Embryonic facial prominence (tissue), 1 donor: ENCODE data around the gene CACNB4.
"Not testable (repeated sequence)": the region's sequence is repeated elsewhere in the genome, so short reads cannot be mapped to it uniquely, and the experiment has no call there.

Experiments used
- DNase-seq: peaks from one replicate; pipeline ENCODE4 v3.0.0-alpha.2; 2016; ENCODE audit errors: extremely low spot score

Gene CACNB4

DNA sequence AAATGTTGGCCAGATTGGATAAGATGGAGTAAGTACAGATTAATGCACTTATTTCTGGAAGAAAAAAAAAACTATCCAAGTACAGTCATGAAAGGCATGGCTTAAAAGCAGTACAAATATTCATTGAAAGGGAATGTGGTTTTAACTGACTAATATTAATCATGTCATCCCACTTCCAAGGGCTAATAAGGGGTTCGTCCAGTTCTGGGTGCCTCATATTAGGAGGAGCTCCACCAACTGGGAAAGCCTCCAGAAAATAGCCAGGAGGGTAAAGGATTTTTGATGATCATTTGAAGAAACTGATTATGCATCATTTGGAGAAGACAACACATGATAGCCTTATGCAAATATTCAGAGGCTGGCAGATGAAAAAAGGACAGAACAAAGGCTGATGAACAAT, 155.4 kb downstream of the CACNB4 start:
- DNase-seq: no peak

DNA sequence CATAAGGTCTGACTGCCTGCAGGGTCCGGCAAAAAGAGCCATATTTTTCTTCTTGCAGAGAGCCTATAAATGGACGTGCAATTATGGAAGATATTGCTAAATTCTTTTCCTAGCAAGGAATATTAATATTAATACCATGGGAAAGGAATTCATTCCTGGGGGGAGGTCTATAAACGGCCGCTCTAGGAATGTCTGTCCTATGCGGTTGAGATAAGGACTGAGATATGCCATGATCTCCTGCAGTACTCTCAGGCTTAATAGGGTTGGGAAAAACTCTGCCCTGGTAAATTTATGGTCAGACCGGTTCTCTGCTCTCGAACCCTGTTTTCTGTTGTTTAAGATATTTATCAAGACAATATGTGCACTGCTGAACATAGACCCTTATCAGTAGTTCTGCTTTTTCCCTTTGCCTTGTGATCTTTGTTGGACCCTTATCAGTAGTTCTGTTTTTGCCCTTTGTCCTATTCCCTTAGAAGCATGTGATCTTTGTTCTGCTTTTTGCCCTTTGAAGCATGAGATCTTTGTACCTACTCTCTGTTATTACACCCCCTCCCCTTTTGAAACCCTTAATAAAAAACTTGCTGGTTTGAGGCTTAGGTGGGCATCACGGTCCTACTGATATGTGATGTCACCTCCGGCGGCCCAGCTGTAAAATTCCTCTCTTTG, 156.2 kb downstream of the CACNB4 start:
- not testable (repeated sequence) for DNase-seq

DNA sequence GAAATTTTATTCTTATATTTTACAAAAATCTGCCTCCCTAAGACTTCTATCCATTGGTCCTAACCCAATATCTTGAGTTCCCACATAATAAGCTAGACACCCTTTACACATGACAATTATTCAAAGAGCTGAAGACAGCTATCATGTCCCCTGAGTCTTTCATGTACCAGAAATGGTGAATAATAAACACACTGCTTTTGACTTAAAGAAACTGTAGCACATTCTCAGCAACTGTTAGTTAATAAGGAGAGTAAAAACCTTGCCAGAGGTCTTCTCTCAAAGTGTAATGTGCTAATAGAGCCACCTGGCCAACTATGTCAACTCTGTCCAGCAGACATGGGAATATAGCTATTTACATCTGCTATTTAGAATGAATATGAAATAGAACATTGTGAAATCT, 160.9 kb downstream of the CACNB4 start:
- no peak for DNase-seq

DNA sequence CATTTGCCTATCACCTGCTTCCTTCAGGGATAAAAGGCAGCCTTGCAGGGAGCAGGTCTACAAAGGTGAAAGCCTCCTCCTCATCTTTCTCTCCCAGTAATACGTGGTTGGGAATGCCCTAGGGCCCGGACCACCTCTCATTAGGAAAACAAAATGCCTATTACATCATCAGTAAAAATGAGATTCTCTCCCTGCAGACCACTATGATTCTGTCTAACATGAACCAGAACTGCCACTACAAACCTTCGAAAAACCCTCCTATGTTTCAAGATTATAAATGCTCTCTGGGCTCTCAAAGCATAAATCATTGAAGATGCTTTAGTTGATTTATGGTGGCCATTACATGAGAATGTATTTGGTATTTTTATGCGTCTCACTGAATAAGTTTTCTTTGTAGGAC, 162.2 kb downstream of the CACNB4 start:
- no peak for DNase-seq

DNA sequence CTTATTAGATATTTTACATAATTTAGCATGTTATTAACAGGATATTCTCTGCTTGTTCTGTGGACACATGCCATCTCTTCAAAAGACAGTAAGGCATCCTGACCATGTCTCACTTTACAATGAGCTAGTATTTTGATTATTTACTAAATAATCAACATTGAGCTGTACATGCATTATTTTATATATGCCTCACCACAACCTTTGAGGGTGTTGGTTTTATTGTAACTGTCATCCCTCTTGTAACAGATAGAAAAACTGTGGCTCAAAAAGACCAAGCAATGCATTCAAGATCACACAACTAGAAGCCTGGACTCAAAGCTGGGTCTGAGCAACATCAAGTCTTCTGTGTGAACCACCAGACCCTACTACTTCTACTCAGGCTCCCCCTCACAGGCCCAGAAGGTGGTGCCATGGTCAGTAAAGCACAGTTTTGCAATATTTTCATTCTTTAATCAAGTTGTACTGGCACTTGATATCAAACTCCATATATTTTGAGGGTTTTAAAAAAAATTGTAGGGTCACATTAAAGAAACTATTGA, 165.5 kb downstream of the CACNB4 start:
- no peak for DNase-seq

DNA sequence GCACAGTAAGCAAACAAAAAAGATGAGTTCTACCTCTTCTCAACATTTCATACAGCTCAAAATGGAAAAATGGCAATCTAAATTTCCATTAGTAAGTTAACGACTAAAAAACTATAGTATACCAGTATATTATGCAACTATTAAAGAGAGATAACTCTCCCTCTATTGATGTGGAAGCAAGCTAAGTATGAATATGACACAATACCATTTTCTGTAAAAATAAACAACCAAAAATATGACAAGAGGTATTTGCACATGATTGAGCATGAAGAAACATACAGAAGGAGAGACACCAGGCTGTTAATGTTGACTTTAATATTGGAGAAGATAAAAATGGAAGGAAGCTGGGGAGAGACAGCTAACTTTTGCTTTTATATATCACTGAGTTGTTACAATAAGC, 167.1 kb downstream of the CACNB4 start:
- DNase-seq: no peak

DNA sequence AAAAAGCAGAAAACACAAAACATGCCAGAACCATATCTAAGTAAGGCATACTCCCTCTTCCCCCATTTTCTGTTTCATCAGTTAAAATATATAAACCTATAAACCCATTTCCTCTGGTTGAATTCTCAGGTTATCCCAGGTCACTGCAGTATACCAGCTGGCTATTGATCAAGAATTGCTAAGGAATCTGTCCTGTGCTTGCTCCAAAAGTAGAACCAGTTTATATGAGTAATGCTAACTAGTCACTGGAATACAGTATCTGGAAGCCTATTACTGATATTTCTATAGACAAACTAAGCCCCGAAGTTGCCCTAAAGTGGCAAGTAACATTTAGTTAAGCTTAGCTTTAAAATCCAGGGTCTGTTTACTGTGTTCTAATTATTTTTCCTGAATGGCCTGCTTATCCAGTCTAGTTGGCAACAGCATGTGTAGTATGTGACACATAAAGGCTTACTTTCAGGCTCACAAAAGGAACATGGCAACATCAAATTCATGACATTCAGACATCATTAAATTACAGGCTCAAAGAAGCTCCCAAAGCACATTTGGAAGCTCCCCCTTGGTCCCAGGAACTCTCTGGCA, 167.7 kb downstream of the CACNB4 start:
- DNase-seq: no peak

DNA sequence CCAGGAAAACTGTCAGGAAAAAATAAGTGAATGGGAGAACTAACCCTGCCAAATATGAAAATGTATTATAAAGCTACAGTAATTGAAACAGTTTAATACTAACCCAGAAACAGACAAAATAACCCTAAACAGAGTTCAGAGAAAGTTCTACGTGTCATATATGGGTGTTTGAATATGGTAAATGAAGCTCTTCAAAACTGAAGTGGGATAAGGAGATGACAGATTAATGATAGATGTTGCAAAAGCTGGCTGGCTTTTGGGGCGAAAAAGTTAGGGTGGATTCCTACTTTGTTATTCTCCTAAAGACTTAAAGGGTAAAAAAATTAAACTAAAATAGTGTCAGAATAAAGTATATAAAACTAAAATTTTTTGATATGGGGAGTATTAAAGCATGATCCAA, 168.8 kb downstream of the CACNB4 start:
- no peak for DNase-seq

DNA sequence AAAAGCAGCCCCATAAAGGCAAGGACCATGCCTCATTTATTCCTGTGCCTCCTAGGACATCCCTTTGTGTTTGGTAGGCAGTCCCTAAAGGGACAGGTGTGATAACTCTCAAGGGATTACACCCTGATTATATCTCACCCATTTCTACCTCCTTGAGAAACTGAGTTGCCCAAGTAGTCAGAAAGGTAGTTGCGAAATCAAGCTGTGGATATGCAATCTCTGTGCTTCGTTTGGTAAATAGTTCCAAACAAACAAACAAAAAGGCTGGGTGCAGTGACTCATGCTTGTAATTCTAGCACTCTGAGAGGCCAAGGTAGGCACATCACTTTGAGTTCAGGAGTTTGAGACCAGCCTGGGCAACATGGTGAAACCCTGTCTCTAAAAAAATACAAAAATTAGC, 170.5 kb downstream of the CACNB4 start:
- DNase-seq: no peak

DNA sequence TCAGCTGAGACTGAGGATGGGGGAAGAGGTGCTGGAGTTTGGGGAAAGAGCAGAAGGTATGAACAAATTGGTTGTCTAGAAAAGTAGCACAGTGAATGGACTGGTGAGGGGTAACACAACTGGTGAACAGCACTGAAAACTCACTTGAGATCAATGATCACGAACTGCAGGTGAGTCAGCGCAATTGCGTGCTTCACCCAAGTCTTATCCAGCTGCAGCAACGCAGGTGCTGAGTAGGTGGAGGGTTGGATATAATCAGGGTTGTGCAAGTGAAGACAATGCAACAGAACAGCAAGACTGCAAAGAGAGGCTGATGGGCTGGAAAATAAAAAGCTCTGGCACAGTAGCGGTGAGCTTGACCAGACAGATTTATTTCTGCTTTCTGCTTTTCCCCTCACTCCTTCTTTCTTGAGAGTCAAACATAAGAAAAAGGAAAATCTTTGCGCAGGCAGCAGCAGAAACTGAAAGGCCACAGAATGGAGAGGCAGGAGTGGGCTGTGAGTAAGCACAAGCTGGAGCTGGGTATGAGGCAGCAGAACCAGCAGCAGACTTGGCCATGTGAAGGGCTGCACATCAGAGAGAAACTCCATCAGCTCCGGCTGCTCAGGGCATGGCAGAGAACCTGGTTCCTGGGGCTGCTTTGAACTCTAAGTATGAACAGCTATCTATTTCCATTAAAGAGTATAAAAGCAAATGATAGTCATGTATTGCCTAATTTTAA, 171.2 kb downstream of the CACNB4 start:
- no peak for DNase-seq

DNA sequence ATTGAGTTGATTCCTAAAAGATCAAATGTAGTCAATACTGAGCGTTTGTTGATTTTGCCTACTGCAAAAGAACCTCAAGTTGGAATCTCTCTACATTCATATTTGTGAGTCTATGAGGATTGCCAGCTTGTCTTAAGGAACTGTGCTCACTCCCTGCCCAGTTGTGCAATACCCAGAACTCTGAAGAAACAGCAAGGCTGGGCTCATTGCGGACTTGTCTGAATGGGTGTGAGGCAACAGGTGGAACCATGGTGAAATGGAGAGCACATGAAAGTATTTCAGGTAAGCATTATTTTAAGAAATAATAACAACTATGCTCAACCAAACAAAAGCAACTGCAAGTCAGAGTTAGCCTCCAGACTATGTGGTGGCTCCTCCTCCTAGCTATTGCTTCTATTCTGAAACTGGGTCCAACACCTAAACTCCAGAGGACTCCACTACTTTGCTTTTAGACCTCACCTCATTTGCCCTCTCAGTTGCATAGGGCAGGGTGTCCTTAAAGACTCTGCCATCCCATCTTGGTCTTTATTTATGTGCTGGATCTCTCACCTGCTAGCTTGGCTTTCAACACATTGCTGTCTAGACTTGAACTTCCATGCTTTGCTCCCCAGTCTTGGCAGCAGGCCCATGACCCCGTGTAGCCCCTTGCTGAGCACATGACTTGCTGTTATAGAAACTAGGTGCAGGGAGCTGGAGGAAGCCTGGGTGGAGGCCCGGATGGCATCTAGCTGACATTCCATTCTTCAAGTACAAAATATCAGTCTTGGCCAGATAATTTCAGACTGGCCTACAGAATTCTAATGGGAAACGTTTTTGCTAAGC, 175.8 kb downstream of the CACNB4 start:
- DNase-seq: no peak

DNA sequence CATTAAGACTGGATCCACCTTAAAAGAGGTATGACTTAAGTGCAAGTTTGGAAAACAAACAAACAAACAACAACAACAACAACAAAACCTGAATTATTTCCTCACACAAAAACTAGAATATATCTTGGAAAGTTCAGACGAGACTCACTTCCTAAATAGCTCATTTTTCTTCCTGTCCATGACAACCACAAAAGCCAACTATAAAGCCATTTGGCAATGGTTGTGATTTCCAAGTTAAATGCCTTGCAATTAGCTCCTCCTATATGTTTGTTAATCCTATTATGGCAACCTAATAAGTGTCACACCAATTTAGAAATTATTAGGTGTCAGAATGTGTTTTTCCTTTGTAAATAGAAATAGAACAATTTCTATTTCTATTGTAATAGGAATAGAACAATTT, 179.1 kb downstream of the CACNB4 start:
- no peak for DNase-seq

DNA sequence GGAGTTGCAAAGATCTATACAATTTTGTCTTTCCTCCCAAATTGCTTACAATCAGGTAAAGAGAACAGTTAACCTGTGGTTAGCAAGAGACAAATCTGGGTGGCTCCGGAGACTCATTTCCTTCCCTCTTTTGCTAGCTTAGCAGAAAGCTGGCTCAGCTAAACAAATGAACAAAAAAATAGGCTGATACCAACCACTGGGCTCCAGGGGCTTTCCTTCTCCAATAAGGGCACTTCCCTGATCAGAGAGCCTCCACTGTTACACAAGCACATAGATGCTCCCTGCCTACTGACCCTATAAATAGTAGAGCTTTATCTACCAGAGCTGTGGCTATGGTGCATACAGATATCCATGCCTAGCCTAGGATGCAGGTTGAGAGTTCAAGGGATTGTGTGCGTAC, 180.5 kb downstream of the CACNB4 start:
- no peak for DNase-seq

DNA sequence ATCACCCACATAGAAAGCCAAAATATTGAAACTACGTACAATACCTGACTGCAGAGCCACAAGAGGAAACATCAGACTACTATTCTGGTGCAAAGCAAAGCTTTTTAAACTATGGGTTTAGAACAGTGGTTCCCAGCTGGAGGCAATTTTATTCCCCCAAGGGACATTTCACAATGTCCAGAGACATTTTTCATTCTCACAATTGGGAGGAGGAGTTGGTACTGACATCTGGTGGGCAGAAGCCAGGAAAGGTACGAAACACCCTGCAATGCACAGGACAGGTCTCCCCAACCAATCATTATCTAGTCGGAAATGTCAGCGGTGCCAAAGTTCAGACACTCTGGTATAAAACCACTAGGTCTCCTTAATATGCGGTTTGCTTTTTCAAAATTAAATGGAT, 182.2 kb downstream of the CACNB4 start:
- DNase-seq: no peak

DNA sequence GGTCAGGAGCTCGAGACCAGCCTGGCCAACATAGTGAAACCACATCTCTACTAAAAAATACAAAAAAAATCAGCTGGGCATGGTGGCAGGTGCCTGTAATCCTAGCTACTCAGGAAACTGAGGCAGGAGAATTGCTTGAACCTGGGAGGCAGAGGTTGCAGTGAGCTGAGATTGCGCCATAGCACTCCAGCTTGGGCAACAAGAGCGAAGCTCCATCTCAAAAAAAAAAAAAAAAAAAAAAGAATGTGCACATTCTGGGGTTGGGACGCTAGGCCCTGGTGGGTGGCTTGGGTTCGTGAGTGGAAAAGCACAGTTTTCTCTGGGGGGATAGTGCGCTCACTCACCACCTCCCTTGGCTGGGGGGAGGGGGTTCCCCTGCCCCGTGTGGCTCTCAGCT, 183.2 kb downstream of the CACNB4 start:
- DNase-seq: not testable (repeated sequence)

DNA sequence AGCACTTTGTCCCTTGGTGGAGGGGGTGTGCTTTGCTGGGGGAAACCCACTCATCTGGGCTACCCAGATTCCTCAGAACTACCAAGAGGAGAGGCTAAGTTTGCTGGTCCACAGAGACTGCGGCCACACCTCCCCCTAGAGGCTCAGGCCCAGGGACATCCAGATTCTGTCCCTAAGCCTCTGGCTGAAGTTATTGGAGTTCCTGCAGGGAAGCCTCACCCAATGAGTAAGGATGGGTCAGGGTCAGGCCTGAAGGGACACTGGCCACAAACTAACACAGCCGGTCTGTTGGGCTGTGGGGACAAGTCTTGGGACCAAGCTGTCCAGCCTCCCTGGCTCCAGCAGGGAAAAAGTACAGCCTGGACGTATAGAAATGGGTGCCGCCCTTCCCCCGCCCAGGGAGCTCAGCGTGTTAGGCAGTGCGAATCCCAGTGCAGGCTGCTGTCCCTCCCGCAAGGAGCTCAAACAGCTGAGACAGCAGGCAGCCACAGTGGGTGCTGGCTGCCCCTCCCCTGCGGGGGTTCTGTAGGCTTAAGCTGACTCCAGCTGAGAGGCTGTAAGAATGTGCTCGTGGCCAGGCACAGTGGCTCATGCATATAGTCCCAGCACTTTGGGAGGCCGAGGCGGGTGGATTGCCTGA, 183.7 kb downstream of the CACNB4 start:
- DNase-seq: no peak

DNA sequence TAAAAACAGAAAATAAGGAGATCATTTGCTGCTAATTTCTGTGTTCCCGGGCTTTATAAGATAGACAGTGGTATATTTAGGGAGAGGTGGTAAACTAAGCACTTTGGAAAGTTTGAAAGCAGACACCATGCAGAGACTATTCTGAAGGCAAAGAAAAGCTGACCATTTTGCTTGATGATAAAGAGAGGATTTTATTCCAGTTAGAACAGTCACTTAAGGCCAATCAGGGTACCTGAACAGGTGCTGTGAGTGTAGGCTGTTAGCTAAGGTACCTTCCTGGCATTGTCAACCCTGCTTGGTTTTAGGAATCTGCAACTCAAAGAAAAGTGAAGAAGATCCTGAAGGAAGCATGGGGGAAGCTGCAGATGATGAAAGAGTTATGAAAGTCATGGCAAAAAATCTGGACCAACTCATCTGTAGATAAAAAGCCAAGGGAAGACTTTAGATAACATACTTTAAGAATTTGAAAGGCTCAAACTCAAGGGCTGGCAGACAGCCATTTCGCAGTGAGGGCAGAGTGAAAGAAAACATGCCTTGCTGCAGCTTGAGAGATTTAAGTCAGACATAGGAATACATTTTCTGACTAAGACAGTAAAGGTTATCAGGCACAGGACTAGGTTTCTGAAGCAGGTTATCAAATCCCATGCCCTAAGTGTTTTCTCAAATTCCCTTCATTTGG, 190.5 kb downstream of the CACNB4 start:
- no peak for DNase-seq

DNA sequence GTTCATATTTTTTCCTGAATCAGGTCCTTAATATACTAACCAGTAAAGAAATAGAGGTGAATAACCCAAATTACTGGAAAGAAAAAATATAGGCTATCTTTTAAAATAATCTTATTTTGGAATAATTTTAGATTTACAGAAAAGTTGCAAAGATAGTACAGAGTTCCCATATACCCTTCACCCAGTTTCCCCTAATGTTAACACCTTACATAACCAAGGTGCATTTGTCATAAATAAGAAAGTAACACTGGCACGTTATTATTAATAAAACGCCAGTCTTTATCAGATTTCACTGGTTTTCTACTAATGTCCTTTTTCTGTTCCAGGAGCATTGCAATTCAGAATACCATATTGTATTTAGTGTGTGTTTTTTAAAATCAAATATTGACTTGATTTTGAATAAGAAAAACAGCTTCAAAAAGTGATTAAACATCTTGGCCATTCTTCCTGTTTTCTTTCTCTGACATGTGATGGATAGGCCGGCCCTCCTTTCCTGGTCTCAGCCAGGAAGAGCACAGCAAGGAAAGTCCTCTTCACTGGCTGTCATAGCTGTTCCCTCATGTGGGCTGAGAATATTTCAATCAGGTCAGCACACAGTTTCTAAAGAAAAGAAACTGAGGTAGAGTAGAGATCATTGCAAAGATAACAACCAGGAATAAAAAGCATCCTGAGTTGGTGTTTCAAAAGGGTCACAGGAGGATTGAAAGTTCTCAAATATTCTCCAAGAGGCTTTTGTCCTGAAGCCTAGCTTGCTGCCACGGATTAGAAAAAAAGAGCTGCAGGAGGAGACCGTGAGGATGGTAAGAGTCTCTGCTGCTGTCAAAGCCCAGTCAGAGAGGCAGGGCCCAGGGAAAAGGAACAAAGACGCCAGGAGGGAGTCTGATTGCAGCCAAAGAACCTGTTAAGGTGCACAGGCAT, 191.3 kb downstream of the CACNB4 start:
- DNase-seq: no peak

DNA sequence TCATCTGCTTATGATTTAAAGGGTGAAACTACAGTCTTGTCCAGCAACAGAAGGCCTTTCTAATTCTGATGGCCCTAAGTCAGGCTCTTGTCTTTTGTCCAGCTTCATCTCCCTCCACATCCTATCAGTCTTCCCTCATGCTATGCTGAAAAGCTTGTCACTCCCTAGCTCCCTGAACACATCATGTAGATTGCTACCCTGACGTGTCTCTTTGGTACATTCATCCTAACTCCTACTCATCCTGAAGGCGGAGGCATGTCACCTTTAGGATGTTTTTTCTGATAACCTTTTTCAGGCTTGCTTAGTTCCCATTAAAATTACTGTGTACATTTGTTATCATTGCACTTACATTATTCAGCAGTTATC, 192.2 kb downstream of the CACNB4 start:
- no peak for DNase-seq
